ENCODE measurements around the gene PAGE1.

DNA sequence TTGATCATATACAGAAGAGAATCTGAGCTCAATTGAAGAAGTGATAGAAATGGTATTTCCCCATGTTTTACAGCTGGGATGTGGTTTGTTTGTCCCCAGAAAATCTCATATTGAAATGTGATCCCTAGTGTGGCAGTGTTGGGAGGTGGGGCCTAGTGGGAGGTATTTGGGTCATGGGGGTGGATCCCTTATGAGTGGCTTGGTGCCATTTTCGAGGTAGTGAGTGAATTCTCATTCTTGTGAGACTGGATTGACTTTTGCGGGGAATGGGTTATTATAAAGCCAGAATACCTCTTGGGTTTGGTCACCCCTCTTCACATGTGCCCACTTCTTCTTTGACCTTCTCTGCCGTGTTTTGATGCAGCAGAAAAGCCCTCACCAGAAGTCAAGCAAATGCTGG lies 29.6 kb upstream of the PAGE1 start:
- TF ChIP-seq ZNF274 (IDR thresholded peaks at IDR 0.05; ENCODE audit: low read depth, low read length) (no peak), SUZ12 (IDR thresholded peaks at IDR 0.05; ENCODE audit: extremely low read depth, insufficient read depth, insufficient read length) (no peak)
